GM18505 (cell line): ENCODE results near the gene MAGED1.

Source experiments
- ATAC-seq: cut with Tn5 transposase; IDR thresholded peaks from one replicate; pipeline ENCODE4 v1.9.1; 2021; ENCODE audit not compliant: unreplicated experiment
- POLR2A ChIP-seq: IDR thresholded peaks from 4 replicates; pipeline ENCODE4 v1.6.1; 2011; ENCODE audit warnings: borderline replicate concordance; ENCODE audit not compliant: insufficient read depth, insufficient read length; ENCODE audit errors: extremely low read depth

MAGED1 gene, protein sequence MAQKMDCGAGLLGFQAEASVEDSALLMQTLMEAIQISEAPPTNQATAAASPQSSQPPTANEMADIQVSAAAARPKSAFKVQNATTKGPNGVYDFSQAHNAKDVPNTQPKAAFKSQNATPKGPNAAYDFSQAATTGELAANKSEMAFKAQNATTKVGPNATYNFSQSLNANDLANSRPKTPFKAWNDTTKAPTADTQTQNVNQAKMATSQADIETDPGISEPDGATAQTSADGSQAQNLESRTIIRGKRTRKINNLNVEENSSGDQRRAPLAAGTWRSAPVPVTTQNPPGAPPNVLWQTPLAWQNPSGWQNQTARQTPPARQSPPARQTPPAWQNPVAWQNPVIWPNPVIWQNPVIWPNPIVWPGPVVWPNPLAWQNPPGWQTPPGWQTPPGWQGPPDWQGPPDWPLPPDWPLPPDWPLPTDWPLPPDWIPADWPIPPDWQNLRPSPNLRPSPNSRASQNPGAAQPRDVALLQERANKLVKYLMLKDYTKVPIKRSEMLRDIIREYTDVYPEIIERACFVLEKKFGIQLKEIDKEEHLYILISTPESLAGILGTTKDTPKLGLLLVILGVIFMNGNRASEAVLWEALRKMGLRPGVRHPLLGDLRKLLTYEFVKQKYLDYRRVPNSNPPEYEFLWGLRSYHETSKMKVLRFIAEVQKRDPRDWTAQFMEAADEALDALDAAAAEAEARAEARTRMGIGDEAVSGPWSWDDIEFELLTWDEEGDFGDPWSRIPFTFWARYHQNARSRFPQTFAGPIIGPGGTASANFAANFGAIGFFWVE

GRCh38 chrX:51892921-51893745 lies at the start of gene MAGED1:
Gene MAGED1 (plus strand): TSS chrX:51893623. CDS start chrX:51894305, 682 bp downstream.
- peak; percentile 71 for ATAC-seq
- peak; percentile 66 for TF ChIP-seq POLR2A

- ATAC-seq: no peak
These were observed 46.0 kb upstream of the MAGED1 start for GRCh38 chrX:51847463-51847862.

DNA sequence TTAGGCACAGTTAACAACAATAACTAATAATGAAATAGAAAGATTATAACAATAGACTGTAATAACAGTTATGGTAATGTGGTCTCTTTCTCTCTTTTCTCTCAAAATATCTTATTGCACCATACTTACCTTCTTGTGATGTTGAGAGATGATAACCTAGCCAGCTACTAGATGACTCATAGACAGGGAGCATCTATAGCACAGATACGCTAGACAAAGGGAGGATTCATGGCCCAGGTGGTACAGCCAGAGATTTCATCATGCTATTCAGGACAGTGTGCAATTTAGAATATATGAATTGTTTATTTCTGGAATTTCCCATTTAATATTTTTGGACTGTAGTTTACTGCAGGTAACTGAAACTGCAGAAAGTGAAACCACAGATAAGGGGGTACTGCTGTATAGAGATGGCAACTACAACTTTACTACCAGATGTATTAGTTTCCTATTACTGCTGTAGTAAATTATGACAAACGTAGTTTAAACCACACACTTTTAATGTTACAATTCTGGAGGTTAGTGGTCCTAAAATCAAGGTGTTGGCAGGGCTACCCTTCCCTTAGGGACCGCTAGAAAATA lies 41.8 kb upstream of the MAGED1 start:
- peak; percentile 78 for ATAC-seq
- TF ChIP-seq POLR2A: no peak

More at GRCh38 chrX:51847463-51847862, 46.0 kb upstream of the MAGED1 start:
- no peak for TF ChIP-seq POLR2A

GRCh38 chrX:51852096-51852495 lies 41.3 kb upstream of the MAGED1 start:
- no peak for TF ChIP-seq POLR2A
- no peak for ATAC-seq

- TF ChIP-seq POLR2A: no peak
- no peak for ATAC-seq
These were observed 40.8 kb upstream of the MAGED1 start for GRCh38 chrX:51852621-51853020.

DNA sequence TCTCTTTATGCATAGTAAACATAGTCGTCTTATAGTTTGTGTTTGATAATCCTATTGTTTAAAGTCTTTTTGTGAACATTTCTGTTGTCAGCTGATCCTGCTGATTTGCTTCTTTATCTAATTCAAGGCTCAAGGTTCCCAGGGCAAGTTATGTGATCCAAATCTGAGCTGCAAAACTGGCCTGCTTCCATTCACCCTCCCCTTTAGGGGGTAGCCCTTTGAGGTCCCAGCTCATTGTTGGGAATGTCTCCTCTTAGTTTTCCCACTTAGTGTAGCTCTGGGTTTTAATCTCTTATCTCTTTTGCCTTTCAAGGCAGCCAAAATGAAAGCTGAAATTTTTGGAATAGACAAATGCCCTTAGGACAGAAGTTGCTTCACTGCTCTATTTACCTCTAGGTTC lies 40.2 kb upstream of the MAGED1 start:
- TF ChIP-seq POLR2A: no peak
- no peak for ATAC-seq

DNA sequence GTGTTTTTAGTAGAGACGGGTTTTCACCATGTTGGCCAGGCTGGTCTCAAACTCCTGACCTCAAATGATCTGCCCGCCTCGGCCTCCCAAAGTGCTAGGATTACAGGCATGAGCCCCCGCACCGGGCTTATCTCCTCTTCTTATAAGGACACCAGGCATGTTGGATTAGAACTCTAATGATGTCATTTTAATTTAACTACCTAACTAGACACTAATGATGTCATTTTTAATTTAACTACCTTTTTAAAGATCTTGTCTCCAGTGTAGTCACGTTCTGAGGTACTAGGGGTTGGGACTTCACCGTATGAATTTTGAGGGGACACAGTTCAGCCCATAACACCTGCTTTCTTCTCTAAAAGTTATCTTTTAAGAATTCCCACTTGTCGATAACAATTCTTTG lies 37.7 kb upstream of the MAGED1 start:
- no peak for ATAC-seq

GRCh38 chrX:51857159-51857733 lies 36.2 kb upstream of the MAGED1 start:
- TF ChIP-seq POLR2A: no peak
- no peak for ATAC-seq

More for the DNA sequence above, 37.7 kb upstream of the MAGED1 start:
- TF ChIP-seq POLR2A: no peak

GRCh38 chrX:51860679-51861078 lies 32.7 kb upstream of the MAGED1 start:
- no peak for ATAC-seq
- TF ChIP-seq POLR2A: no peak

GRCh38 chrX:51862920-51863319 lies 30.5 kb upstream of the MAGED1 start:
- no peak for ATAC-seq
- no peak for TF ChIP-seq POLR2A

DNA sequence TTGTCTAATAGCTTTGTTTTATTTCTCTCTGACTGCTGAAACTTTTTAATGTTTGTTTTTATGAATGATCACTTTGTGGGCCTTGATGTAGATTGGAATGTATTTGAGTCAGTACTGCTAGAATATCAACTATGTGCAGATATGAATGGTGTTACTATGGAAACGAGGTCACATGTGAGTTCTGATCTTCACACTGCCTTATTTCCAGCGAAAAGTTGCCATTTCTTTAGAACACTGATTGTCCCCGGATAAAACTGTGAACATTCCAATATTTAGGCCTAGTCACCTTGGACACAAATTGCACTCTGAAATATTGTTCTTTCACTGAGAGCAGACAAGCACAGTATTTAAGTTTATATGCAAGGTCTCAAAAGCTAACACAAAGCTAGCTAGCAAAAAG lies 27.2 kb upstream of the MAGED1 start:
- ATAC-seq: no peak
- no peak for TF ChIP-seq POLR2A

GRCh38 chrX:51867626-51868025 lies 25.8 kb upstream of the MAGED1 start:
- ATAC-seq: no peak
- TF ChIP-seq POLR2A: no peak

- TF ChIP-seq POLR2A: no peak
- no peak for ATAC-seq
These were observed 23.1 kb upstream of the MAGED1 start for GRCh38 chrX:51870354-51870753.

- TF ChIP-seq POLR2A: no peak
- no peak for ATAC-seq
These were observed 19.3 kb upstream of the MAGED1 start for GRCh38 chrX:51874123-51874522.
